Esophagus squamous epithelium (tissue), 5 donors: ENCODE data around the gene DDX54. TPM values are rescaled to one million over a fixed set of nuclear protein-coding genes. Genes with fewer than 3 reads are reported as not detected.

ENCODE experiments used
- DNase-seq: peaks from one replicate; lab custom pipeline; 2025; lab: John Stamatoyannopoulos, UW
- H3K27ac ChIP-seq, 4 donors: fragments of 200-600 bp; sonication (generic); one replicate each; pipeline ENCODE4 v1.5.1; 2016 to 2019; ENCODE audit warnings: mild to moderate bottlenecking in 1 of 4
- H3K27me3 ChIP-seq, 4 donors: fragments of 200-600 bp; sonication (generic); 1 replicate in 3 of 4; 2 replicates in 1 of 4; pipeline versions ENCODE4 v1.5.1 to v1.6.0; 2017 to 2021; ENCODE audit warnings: antibody characterized with exemption in 1 of 4
- H3K36me3 ChIP-seq, 3 donors: fragments of 200-600 bp; sonication (generic); one replicate each; pipeline ENCODE4 v1.5.1; 2016 to 2019
- H3K4me1 ChIP-seq, 3 donors: fragments of 200-600 bp; sonication (generic); one replicate each; pipeline ENCODE4 v1.5.1; 2017 to 2019
- H3K4me3 ChIP-seq, 4 donors: fragments of 200-600 bp; sonication (generic); 1 replicate in 3 of 4; 2 replicates in 1 of 4; pipeline ENCODE4 v1.5.1; 2016 to 2019; ENCODE audit warnings: mild to moderate bottlenecking in 2 of 4, moderate library complexity in 1 of 4
- H3K9me3 ChIP-seq, 3 donors: fragments of 200-600 bp; sonication (generic); one replicate each; pipeline ENCODE4 v1.5.1; 2016 to 2019
- POLR2A ChIP-seq, 4 donors: fragments of 450-650 bp; IDR thresholded peaks; one replicate each; pipeline ENCODE4 v1.6.1; 2017; ENCODE audit warnings: antibody characterized with exemption in 4 of 4, mild to moderate bottlenecking in 4 of 4, moderate library complexity in 3 of 4
- WGBS, 2 donors: methylation state at CpG; one replicate each; pipeline ENCODE4 v1.1.5; 2018; 5-methylcytosine and 5-hydroxymethylcytosine counted together
- intact Hi-C: fragments of 100-400 bp; cut with DNase I; formaldehyde crosslinking; loops from one replicate; pipeline ENCODE4 v1.15.0; 2022
- total RNA-seq, 4 donors: library from RNA; depleted of rRNA; stranded (reverse); fragments of >200 nt; gene quantifications; one replicate each; pipeline ENCODE4 v1.1.0, GENCODE V29; 2016
- TF ChIP-seq, protein P1 (sequence below), 6 experiments: fragments of 450-650 bp in 4 of 6; fragments of 200-600 bp in 2 of 6; sonication (generic) in 2 of 6; IDR thresholded peaks; one replicate each; pipeline ENCODE4 v1.5.1; 2016 to 2019; ENCODE audit warnings: antibody characterized with exemption in 6 of 6, mild to moderate bottlenecking in 4 of 6, moderate library complexity in 4 of 6
- donor health status: DM: yes; HTN: yes; CAD: no.

DDX54 gene
- total RNA-seq, 4 donors from 2014 or later: 35.3 to 80.5 (median 65.2) TPM

DNA sequence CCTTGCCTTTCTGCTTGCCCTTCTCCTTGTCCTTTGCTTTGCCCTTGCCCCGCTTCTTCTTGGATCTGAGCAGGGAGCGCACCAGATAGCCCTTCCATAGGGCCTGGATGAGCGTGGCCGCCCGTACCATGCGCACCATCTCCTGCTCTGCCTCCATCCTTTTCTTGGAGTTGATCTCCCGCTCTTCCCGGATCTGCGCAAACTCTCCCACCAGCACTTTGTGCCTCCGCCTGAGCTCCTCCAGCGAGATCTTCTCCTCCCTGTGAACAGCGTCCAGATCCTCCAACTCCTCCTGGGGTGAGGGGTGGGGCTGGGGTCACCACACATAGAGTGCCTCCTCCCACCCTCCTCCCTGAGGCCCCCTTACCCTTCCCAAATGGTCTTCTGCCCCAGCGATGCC is 10.3 kb upstream of the DDX54 start:
- no peak overlapping the region for H3K4me3 ChIP-seq
- TF ChIP-seq POLR2A (IDR thresholded peaks at IDR 0.05): no peak
- TF ChIP-seq, protein P1, sequence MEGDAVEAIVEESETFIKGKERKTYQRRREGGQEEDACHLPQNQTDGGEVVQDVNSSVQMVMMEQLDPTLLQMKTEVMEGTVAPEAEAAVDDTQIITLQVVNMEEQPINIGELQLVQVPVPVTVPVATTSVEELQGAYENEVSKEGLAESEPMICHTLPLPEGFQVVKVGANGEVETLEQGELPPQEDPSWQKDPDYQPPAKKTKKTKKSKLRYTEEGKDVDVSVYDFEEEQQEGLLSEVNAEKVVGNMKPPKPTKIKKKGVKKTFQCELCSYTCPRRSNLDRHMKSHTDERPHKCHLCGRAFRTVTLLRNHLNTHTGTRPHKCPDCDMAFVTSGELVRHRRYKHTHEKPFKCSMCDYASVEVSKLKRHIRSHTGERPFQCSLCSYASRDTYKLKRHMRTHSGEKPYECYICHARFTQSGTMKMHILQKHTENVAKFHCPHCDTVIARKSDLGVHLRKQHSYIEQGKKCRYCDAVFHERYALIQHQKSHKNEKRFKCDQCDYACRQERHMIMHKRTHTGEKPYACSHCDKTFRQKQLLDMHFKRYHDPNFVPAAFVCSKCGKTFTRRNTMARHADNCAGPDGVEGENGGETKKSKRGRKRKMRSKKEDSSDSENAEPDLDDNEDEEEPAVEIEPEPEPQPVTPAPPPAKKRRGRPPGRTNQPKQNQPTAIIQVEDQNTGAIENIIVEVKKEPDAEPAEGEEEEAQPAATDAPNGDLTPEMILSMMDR (IDR thresholded peaks at IDR 0.05): no peak
- H3K36me3 ChIP-seq: peaks cover 11 to 25% (median 13%) of the 10 kb centered on the region in 3 donors
- H3K27me3 ChIP-seq: no peaks in the 10 kb centered on the region
- WGBS, 2 donors: 92 to 95% methylated on average over 13 of the region's 13 CpGs
- intact Hi-C loops: no loop called here
- DNase-seq: no peak
- peaks cover 0 to 24% (median 11%) of the 10 kb centered on the region in 3 donors for H3K4me1 ChIP-seq
- no peaks in the 10 kb centered on the region for H3K9me3 ChIP-seq
- no peak overlapping the region for H3K27ac ChIP-seq

DNA sequence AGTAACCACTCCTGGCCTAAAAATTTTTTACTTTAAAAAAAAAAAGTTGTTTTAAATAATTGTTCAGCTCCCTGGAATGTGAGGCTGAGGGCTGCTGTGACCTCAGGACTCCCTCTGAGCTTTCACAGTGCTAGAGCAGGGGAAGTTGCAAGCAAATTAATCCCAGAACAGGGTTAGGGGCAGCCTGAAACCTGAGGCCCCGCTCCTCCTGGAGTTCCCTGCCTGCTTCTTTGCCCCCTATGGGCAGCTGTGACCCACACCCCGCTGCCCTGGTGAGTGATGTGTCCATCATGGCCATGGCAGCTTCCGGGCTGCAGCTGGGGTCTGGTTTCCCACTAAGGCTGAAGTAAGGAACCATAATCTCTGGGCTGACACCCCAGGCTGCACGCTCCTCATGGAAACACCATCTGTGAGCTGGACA is 9.7 kb upstream of the DDX54 start:
- no peak for DNase-seq
- Histone ChIP-seq H3K4me3 (no peak overlapping the region), H3K27ac (no peak overlapping the region), H3K27me3 (no peaks in the 10 kb centered on the region), H3K4me1 (peaks cover 0 to 24% (median 11%) of the 10 kb centered on the region in 3 donors), H3K36me3 (peaks cover 11 to 32% (median 13%) of the 10 kb centered on the region in 3 donors), H3K9me3 (no peaks in the 10 kb centered on the region)
- TF ChIP-seq, protein P1 (IDR thresholded peaks at IDR 0.05): no peak
- no peak for TF ChIP-seq POLR2A (IDR thresholded peaks at IDR 0.05)
- 78 to 95% methylated on average over 2 to 3 of the region's 4 CpGs for whole genome bisulfite sequencing, 2 donors
- intact Hi-C loops: no loop called here

DNA sequence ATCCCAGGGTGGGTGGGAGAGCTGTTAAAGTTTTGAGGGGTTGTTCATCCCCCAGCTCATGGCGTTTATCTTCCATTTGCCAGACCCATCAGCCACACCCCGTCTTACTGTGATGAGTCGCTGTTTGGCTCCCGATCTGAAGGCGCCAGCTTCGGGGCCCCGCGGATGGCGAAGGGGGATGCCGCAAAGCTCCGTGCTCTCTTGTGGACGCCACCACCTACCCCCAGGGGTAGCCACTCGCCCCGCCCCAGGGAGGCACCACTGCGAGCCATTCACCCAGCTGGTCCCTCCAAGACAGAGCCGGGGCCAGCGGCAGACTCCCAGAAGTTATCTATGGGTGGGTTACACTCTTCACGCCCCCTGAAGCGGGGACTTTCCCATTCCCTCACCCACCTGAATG is 5.9 kb upstream of the DDX54 start:
- TF ChIP-seq POLR2A (IDR thresholded peaks at IDR 0.05): no peak
- TF ChIP-seq, protein P1 (IDR thresholded peaks at IDR 0.05): no peak
- H3K27me3 ChIP-seq: no peaks in the 10 kb centered on the region
- WGBS, 2 donors: 57% methylated on average over 2 of the region's 19 CpGs; no CpG with 5 or more reads in 1 of the 2 donors
- H3K36me3 ChIP-seq: peaks cover 11 to 47% (median 13%) of the 10 kb centered on the region in 3 donors
- no peak overlapping the region for H3K4me3 ChIP-seq
- DNase-seq: no peak
- peaks cover 4 to 40% (median 26%) of the 10 kb centered on the region in 3 donors for H3K4me1 ChIP-seq
- H3K27ac ChIP-seq: no peak overlapping the region
- H3K9me3 ChIP-seq: no peaks in the 10 kb centered on the region
- intact Hi-C loops: no loop called here

DNA sequence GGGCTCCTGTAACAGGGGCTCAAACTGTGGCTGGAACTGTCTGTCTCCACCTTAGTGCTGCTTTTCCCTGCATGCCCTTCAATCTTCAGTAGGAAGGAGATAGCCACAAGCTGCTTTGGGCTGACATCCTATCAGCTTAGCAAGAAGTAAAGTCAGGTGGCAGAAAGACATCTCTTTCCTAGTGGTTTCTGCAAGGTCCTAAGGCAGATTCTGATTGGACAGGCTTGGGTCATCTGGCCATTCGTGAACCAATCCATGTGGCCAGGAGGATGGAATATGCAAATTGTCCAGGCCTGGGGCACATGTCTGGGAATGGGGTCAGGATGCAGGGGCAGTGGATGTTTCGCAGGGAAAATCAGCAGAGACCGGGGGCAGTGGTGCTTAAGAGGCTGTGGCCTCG is 5.5 kb upstream of the DDX54 start:
- Histone ChIP-seq H3K4me3 (no peak overlapping the region), H3K4me1 (peaks cover 9 to 45% (median 31%) of the 10 kb centered on the region in 3 donors), H3K36me3 (peaks cover 11 to 47% (median 13%) of the 10 kb centered on the region in 3 donors), H3K27ac (no peak overlapping the region), H3K9me3 (no peaks in the 10 kb centered on the region), H3K27me3 (no peaks in the 10 kb centered on the region)
- WGBS, 2 donors: 69 to 100% methylated on average over 2 to 3 of the region's 4 CpGs
- intact Hi-C loops: no loop called here
- TF ChIP-seq POLR2A (IDR thresholded peaks at IDR 0.05): no peak
- TF ChIP-seq, protein P1 (IDR thresholded peaks at IDR 0.05): no peak
- DNase-seq: no peak

DNA sequence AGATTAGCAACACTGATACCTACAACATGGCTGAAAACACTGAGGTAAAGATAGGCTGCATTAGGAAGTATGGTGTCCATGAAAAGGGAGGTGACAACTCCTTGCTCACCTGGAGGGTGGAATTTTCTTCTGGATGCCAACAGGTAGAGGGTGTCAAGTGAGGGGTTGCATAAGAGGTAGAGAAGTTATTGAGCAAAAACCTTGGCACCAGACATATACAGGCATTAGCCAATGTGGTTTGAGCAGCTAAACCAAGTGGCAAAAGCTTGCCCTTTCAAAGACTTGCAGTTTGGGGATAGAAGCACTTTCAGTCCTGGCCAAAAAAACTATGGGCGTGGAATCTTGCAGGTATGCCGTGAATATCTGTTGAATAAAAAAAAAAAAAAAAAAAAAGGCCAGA is 4.1 kb upstream of the DDX54 start:
- Histone ChIP-seq H3K4me1 (peaks cover 11 to 47% (median 31%) of the 10 kb centered on the region in 3 donors), H3K27ac (no peak overlapping the region), H3K27me3 (no peaks in the 10 kb centered on the region), H3K4me3 (no peak overlapping the region), H3K9me3 (no peaks in the 10 kb centered on the region), H3K36me3 (peaks cover 11 to 47% (median 13%) of the 10 kb centered on the region in 3 donors)
- no peak for DNase-seq
- intact Hi-C loops: no loop called here
- 43 to 61% methylated on average over 2 of the region's 2 CpGs for WGBS, 2 donors
- no peak for TF ChIP-seq POLR2A (IDR thresholded peaks at IDR 0.05)
- TF ChIP-seq, protein P1 (IDR thresholded peaks at IDR 0.05): no peak
